HepG2 (cell line): Measurements from ENCODE around the gene SFXN2. TPM values are rescaled to one million over a fixed set of nuclear protein-coding genes. Genes with fewer than 3 reads are reported as not detected.

Experiments
- BCL6 ChIP-seq: IDR thresholded peaks from 2 replicates; pipeline ENCODE4 v1.6.1; 2016; ENCODE audit warnings: missing genetic modification reagents, missing compliant biosample characterization
- CBX1 ChIP-seq: IDR thresholded peaks from one replicate; pipeline ENCODE4 v1.6.1; 2016; ENCODE audit warnings: antibody characterized with exemption, low read depth
- MAZ ChIP-seq, 2 experiments: sonication (generic) in 1 of 2; formaldehyde crosslinking in 1 of 2; IDR thresholded peaks; 2 replicates each; pipeline versions ENCODE4 v1.5.0 to v1.6.1; 2012 to 2020; ENCODE audit warnings: low read depth in 2 of 2, mild to moderate bottlenecking in 2 of 2, borderline replicate concordance in 1 of 2, improper control_type of control experiment in 1 of 2, low read length in 1 of 2, missing genetic modification reagents in 1 of 2, moderate library complexity in 1 of 2
- NFIB ChIP-seq: sonication (generic); formaldehyde crosslinking; IDR thresholded peaks from 2 replicates; pipeline ENCODE4 v1.9.0; 2021; ENCODE audit warnings: missing genetic modification reagents, mild to moderate bottlenecking, borderline replicate concordance
- NRL ChIP-seq: sonication (generic); formaldehyde crosslinking; IDR thresholded peaks from 2 replicates; pipeline ENCODE4 v1.5.0; 2020; ENCODE audit warnings: missing genetic modification reagents, mild to moderate bottlenecking, moderate library complexity, borderline replicate concordance
- RNF2 ChIP-seq: fragments of 450-650 bp; conservative IDR thresholded peaks from 2 replicates; pipeline ENCODE4 v1.6.1; 2016; ENCODE audit warnings: low read depth
- SPEN ChIP-seq: sonication (generic); formaldehyde crosslinking; IDR thresholded peaks from 2 replicates; pipeline ENCODE4 v1.5.1; 2020; ENCODE audit warnings: low read depth, mild to moderate bottlenecking, missing genetic modification reagents
- TEAD3 ChIP-seq: optimal IDR thresholded peaks from 2 replicates; pipeline ENCODE3; 2016; ENCODE audit warnings: borderline replicate concordance
- UBTF ChIP-seq: sonication (generic); formaldehyde crosslinking; IDR thresholded peaks from 2 replicates; pipeline ENCODE4 v1.4.0; 2020; ENCODE audit warnings: mild to moderate bottlenecking, missing genetic modification reagents
- ZBTB33 ChIP-seq: sonication (generic); formaldehyde crosslinking; IDR thresholded peaks from 2 replicates; pipeline ENCODE4 v1.4.0; 2020; ENCODE audit warnings: missing genetic modification reagents
- ZBTB7A ChIP-seq: sonication (generic); formaldehyde crosslinking; IDR thresholded peaks from 2 replicates; pipeline ENCODE4 v1.8.0; 2022; ENCODE audit warnings: mild to moderate bottlenecking, missing genetic modification reagents
- ZNF556 ChIP-seq: sonication (generic); formaldehyde crosslinking; IDR thresholded peaks from 2 replicates; pipeline ENCODE4 v1.4.0; 2020; ENCODE audit warnings: mild to moderate bottlenecking, missing genetic modification reagents, borderline replicate concordance
- ZNF557 ChIP-seq: sonication (generic); formaldehyde crosslinking; IDR thresholded peaks from 2 replicates; pipeline ENCODE4 v1.4.0; 2020; ENCODE audit warnings: missing genetic modification reagents
- ZNF563 ChIP-seq: sonication (generic); formaldehyde crosslinking; IDR thresholded peaks from 2 replicates; pipeline ENCODE4 v1.8.0; 2022; ENCODE audit warnings: mild to moderate bottlenecking, moderate library complexity, missing genetic modification reagents
- ZNF616 ChIP-seq: sonication (generic); formaldehyde crosslinking; IDR thresholded peaks from 2 replicates; pipeline ENCODE4 v1.5.0; 2020; ENCODE audit warnings: low read depth, mild to moderate bottlenecking, missing genetic modification reagents
- ZNF747 ChIP-seq: sonication (generic); formaldehyde crosslinking; IDR thresholded peaks from 2 replicates; pipeline ENCODE4 v1.8.1; 2023; ENCODE audit warnings: missing genetic modification reagents, mild to moderate bottlenecking, borderline replicate concordance
- ZNF788 ChIP-seq: sonication (generic); formaldehyde crosslinking; IDR thresholded peaks from 2 replicates; pipeline ENCODE4 v1.5.0; 2020; ENCODE audit warnings: mild to moderate bottlenecking, missing genetic modification reagents, borderline replicate concordance
- polyA plus RNA-seq, 8 experiments: library from polyadenylated mRNA; depleted of rRNA in 3 of 8; stranded (reverse) in 7 of 8; unstranded in 1 of 8; fragments of >200 nt; fragmentation: Illumina TruSeq in 4 of 8; extraction: Trizol in 4 of 8; gene quantifications; 2 replicates each; pipeline versions ENCODE4 v1.2.1 to v1.2.3, GENCODE V29; 2011 to 2016; ENCODE audit warnings: low read depth in 4 of 8, missing spikeins in 1 of 8, mixed read lengths in 1 of 8; ENCODE audit not compliant: insufficient read depth in 1 of 8
- total RNA-seq, 5 experiments: library from RNA; depleted of rRNA; stranded (reverse); fragments of >200 nt; fragmentation: Illumina TruSeq; extraction: Trizol; gene quantifications; 2 replicates each; pipeline ENCODE4 v1.2.3, GENCODE V29; 2016; ENCODE audit warnings: low read depth in 1 of 5
- TF ChIP-seq, protein P1 (sequence below): sonication (generic); formaldehyde crosslinking; IDR thresholded peaks from 2 replicates; pipeline ENCODE4 v1.4.0; 2020; ENCODE audit warnings: missing genetic modification reagents, borderline replicate concordance
- TF ChIP-seq, protein P2 (sequence below): conservative IDR thresholded peaks from 2 replicates; pipeline ENCODE4 v1.6.1; 2018; ENCODE audit warnings: missing genetic modification reagents

Gene SFXN2
- total and polyA plus RNA-seq, 2 of the 13 experiments (the other 11 are each of a cell fraction or from before 2014, with no cell fraction given) = 12.8 to 21.1 TPM

- TF ChIP-seq BCL6 (CRISPR knock-in tag) (0 out of 2 replicates have a peak, but pooled peaks have one; percentile 18), NFIB (CRISPR knock-in tag) (no peak), TEAD3 (CRISPR knock-in tag) (peak; percentile 63), ZNF563 (no peak), ZBTB7A (CRISPR knock-in tag) (no peak), ZNF747 (CRISPR knock-in tag) (no peak), NRL (CRISPR knock-in tag) (no peak), SPEN (CRISPR knock-in tag) (no peak), ZNF556 (CRISPR knock-in tag) (no peak), ZNF557 (CRISPR knock-in tag) (no peak), ZNF616 (CRISPR knock-in tag) (no peak), ZNF788 (peak; percentile 57; the same call in 1 of the 2 replicates), CBX1 (no peak), RNF2 (no peak), MAZ (IDR thresholded peaks at IDR 0.05; ENCODE audit: borderline replicate concordance, low read depth, low read length) (no peak), MAZ (CRISPR knock-in tag; IDR thresholded peaks at IDR 0.05; ENCODE audit: low read depth) (0 out of 2 replicates have a peak, but pooled peaks have one; percentile 45), ZBTB33 (CRISPR knock-in tag) (no peak), UBTF (no peak)
- TF ChIP-seq, protein P1, sequence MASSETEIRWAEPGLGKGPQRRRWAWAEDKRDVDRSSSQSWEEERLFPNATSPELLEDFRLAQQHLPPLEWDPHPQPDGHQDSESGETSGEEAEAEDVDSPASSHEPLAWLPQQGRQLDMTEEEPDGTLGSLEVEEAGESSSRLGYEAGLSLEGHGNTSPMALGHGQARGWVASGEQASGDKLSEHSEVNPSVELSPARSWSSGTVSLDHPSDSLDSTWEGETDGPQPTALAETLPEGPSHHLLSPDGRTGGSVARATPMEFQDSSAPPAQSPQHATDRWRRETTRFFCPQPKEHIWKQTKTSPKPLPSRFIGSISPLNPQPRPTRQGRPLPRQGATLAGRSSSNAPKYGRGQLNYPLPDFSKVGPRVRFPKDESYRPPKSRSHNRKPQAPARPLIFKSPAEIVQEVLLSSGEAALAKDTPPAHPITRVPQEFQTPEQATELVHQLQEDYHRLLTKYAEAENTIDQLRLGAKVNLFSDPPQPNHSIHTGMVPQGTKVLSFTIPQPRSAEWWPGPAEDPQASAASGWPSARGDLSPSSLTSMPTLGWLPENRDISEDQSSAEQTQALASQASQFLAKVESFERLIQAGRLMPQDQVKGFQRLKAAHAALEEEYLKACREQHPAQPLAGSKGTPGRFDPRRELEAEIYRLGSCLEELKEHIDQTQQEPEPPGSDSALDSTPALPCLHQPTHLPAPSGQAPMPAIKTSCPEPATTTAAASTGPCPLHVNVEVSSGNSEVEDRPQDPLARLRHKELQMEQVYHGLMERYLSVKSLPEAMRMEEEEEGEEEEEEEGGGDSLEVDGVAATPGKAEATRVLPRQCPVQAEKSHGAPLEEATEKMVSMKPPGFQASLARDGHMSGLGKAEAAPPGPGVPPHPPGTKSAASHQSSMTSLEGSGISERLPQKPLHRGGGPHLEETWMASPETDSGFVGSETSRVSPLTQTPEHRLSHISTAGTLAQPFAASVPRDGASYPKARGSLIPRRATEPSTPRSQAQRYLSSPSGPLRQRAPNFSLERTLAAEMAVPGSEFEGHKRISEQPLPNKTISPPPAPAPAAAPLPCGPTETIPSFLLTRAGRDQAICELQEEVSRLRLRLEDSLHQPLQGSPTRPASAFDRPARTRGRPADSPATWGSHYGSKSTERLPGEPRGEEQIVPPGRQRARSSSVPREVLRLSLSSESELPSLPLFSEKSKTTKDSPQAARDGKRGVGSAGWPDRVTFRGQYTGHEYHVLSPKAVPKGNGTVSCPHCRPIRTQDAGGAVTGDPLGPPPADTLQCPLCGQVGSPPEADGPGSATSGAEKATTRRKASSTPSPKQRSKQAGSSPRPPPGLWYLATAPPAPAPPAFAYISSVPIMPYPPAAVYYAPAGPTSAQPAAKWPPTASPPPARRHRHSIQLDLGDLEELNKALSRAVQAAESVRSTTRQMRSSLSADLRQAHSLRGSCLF = no peak
- TF ChIP-seq, protein P2, sequence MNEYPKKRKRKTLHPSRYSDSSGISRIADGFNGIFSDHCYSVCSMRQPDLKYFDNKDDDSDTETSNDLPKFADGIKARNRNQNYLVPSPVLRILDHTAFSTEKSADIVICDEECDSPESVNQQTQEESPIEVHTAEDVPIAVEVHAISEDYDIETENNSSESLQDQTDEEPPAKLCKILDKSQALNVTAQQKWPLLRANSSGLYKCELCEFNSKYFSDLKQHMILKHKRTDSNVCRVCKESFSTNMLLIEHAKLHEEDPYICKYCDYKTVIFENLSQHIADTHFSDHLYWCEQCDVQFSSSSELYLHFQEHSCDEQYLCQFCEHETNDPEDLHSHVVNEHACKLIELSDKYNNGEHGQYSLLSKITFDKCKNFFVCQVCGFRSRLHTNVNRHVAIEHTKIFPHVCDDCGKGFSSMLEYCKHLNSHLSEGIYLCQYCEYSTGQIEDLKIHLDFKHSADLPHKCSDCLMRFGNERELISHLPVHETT = no peak
These were observed 62.5 kb downstream of the SFXN2 start (continued) for GRCh38 chr10:102776779-102777456.
